ENCODE results near the gene MYBBP1A. TPM values are rescaled to one million over a fixed set of nuclear protein-coding genes. Genes with fewer than 3 reads are reported as not detected.
"Not testable (repeated sequence)": the region's sequence is repeated elsewhere in the genome, so short reads cannot be mapped to it uniquely, and the experiment has no call there.

MYBBP1A gene, protein sequence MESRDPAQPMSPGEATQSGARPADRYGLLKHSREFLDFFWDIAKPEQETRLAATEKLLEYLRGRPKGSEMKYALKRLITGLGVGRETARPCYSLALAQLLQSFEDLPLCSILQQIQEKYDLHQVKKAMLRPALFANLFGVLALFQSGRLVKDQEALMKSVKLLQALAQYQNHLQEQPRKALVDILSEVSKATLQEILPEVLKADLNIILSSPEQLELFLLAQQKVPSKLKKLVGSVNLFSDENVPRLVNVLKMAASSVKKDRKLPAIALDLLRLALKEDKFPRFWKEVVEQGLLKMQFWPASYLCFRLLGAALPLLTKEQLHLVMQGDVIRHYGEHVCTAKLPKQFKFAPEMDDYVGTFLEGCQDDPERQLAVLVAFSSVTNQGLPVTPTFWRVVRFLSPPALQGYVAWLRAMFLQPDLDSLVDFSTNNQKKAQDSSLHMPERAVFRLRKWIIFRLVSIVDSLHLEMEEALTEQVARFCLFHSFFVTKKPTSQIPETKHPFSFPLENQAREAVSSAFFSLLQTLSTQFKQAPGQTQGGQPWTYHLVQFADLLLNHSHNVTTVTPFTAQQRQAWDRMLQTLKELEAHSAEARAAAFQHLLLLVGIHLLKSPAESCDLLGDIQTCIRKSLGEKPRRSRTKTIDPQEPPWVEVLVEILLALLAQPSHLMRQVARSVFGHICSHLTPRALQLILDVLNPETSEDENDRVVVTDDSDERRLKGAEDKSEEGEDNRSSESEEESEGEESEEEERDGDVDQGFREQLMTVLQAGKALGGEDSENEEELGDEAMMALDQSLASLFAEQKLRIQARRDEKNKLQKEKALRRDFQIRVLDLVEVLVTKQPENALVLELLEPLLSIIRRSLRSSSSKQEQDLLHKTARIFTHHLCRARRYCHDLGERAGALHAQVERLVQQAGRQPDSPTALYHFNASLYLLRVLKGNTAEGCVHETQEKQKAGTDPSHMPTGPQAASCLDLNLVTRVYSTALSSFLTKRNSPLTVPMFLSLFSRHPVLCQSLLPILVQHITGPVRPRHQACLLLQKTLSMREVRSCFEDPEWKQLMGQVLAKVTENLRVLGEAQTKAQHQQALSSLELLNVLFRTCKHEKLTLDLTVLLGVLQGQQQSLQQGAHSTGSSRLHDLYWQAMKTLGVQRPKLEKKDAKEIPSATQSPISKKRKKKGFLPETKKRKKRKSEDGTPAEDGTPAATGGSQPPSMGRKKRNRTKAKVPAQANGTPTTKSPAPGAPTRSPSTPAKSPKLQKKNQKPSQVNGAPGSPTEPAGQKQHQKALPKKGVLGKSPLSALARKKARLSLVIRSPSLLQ (N-terminal part only)
- 100 to 1,000 TPM in 1 of 2 experiments, 10 to 100 TPM in 1; 97.7 to 144 TPM for total RNA-seq

DNA sequence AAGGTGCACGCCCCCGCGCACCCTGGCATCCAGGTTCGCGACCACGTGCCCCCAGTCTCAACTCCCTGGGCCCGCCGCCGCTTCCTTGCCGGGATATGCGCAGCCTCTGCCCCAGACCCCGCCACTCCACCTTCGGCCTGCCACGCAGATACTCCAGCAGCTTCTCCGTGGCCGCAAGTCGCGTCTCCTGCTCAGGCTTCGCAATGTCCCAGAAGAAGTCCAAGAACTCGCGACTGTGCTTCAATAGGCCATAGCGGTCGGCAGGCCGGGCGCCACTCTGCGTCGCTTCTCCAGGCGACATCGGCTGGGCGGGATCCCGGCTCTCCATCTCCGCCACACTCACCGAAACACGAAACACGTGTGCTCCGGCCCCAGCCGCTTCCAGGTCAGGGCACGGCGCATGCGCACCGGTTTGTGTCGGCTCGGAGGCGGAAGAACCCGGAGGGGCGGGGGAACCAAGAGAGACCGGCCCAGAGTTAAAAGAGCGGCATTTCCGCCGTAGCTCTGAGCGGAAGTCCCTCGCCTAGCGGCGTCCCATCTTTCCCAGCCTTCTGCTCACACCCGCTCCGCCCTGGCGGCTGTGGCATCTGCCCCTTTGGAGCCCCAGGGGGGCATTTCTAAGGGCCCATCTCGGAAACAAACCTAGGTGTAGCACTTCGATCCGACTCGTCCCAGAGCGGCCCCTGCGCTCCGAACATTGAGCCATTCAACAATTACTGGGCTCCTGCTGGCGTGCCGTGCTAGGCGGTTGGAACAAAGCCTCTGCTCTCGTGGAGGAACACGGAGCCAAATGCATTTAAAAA, at the start of gene MYBBP1A:
TSS of gene MYBBP1A (minus strand) at position 388 of the 803 bp plus-strand sequence. CDS start at position 328, 60 bp downstream.
- intact Hi-C loops (cut with DNase I, micrococcal nuclease), result loop anchor here (1.0 to 5.0 kb wide), 5 partner anchors 8 to 412 kb away; partner anchors contain the start of genes ANKFY1 (in 1 of the 2), CYB5D2 (in 1 of the 2), PELP1 (in 1 of the 2) and UBE2G1 (in 1 of the 2)
- POLR2A ChIA-PET, result interaction anchor here (0.6 to 1.0 kb wide), 4 partner anchors 8 to 22 kb away, joined by 3 to 5 read pairs (median 4); no protein-coding TSS in a partner anchor
- peaks cover 21% of the 10 kb centered on the region for H3K4me1 Mint-ChIP-seq
- no peaks in the 10 kb centered on the region for H3K27me3 Mint-ChIP-seq
- H3K36me3 Mint-ChIP-seq (ENCODE audit: low read depth), result peaks cover 33% of the 10 kb centered on the region
- H3K4me3 Mint-ChIP-seq, result peak within 1 kb of the TSS; percentile 93
- no peaks in the 10 kb centered on the region for H3K9me3 Mint-ChIP-seq (ENCODE audit: low read depth)
- H3K27ac Mint-ChIP-seq, result peak within 1 kb of the TSS; percentile 96
- peak; percentile 97 for ATAC-seq
- DNase-seq, result peak; percentile 99
- CTCF ChIA-PET, result interaction anchor here (0.6 to 2.3 kb wide), 6 partner anchors 10 to 242 kb away, joined by 3 to 11 read pairs (median 4); no protein-coding TSS in a partner anchor

DNA sequence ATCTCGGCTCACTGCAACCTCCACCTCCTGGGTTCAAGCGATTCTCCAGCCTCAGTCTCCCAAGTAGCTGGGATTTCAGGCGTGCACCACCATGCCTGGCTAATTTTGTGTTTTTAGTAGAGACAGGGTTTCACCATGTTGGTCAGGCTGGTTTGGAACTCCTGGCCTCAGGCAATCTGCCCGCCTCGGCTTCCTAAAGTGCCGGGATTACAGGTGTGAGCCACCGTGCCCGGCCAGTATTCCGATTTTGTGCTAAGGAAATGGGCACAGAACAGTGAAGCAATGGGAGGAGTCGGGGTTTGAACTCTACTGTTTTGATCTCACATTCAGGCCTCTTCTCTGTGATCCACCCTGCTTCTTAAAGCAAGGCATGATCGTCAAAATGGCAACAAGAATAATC, 49.6 kb upstream of the MYBBP1A start:
- not testable (repeated sequence) for H3K4me3 Mint-ChIP-seq

DNA sequence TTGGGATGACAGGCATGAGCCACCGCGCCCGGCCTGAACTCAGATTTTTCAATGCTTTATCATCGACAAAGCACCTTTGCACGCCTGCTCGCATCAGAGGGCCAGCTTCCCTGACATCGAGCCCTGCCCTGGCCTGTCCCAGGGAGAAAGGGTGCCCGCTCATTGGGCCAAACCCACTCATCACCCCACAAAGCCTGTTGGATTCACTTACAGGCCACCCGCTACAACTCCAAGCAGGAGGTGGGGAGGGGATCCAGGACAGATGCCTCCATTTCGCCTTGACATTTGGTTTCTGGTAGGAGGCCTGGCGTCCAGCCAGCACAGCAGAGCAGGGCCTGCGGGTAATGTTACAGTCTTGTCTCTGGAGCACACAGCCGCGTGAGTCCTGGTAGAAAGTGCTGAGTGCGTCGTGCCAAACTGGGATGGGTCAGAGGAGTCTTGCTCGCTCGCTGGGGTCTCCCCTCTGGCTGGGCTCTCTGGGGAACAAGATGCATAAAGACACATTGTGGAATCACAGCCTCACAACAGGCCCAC, 49.0 kb upstream of the MYBBP1A start:
- POLR2A ChIA-PET, result no interaction called here
- H3K9me3 Mint-ChIP-seq (ENCODE audit: low read depth), result no peaks in the 10 kb centered on the region
- no peak overlapping the region for H3K27ac Mint-ChIP-seq
- CTCF ChIA-PET, result no interaction called here
- DNase-seq (no peak), ATAC-seq (no peak)
- no peaks in the 10 kb centered on the region for H3K36me3 Mint-ChIP-seq (ENCODE audit: low read depth)
- intact Hi-C loops (cut with DNase I, micrococcal nuclease), result no loop called here
- no peaks in the 10 kb centered on the region for H3K4me1 Mint-ChIP-seq
- peaks cover 13% of the 10 kb centered on the region for H3K27me3 Mint-ChIP-seq
- H3K4me3 Mint-ChIP-seq, result no peak overlapping the region

More for the DNA sequence above, 49.6 kb upstream of the MYBBP1A start:
- H3K27ac Mint-ChIP-seq; POLR2A ChIA-PET; intact Hi-C loops (cut with DNase I, micrococcal nuclease); H3K4me1 Mint-ChIP-seq; ATAC-seq; H3K9me3 Mint-ChIP-seq (ENCODE audit: low read depth); H3K36me3 Mint-ChIP-seq (ENCODE audit: low read depth); DNase-seq: not testable (repeated sequence)
- H3K27me3 Mint-ChIP-seq, result peaks cover 14% of the 10 kb centered on the region
- CTCF ChIA-PET, result interaction anchor here (0.7 kb wide), 1 partner anchor 22 kb away, joined by 3 read pairs; no protein-coding TSS in a partner anchor

DNA sequence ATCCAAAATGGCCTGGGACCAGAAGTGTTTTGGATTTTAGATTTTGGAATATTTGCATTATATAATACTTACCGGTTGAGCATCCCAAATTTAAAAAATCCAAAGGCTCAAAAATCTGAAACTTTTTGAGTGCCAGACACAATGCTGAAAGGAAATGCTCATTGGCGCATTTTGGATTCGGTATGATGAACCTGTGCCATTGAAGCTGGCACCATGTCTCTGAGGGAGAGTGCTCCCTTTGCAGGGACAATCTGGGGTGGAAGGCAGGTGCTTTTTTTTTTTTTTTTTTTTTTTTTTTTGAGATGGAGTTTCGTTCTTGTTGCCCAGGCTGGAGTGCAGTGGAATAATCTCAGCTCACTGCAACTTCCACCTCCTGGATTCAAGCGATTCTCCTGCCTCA, 46.9 kb upstream of the MYBBP1A start:
- H3K27me3 Mint-ChIP-seq, result no peaks in the 10 kb centered on the region
- CTCF ChIA-PET, result interaction anchor here (0.9 kb wide), 1 partner anchor 36 kb away, joined by 3 read pairs; no protein-coding TSS in a partner anchor
- intact Hi-C loops (cut with DNase I, micrococcal nuclease), result no loop called here
- H3K36me3 Mint-ChIP-seq (ENCODE audit: low read depth), result no peaks in the 10 kb centered on the region
- no peak overlapping the region for H3K27ac Mint-ChIP-seq
- H3K9me3 Mint-ChIP-seq (ENCODE audit: low read depth), result no peaks in the 10 kb centered on the region
- H3K4me1 Mint-ChIP-seq, result no peaks in the 10 kb centered on the region
- DNase-seq (no peak), ATAC-seq (no peak)
- POLR2A ChIA-PET, result no interaction called here
- no peak overlapping the region for H3K4me3 Mint-ChIP-seq

DNA sequence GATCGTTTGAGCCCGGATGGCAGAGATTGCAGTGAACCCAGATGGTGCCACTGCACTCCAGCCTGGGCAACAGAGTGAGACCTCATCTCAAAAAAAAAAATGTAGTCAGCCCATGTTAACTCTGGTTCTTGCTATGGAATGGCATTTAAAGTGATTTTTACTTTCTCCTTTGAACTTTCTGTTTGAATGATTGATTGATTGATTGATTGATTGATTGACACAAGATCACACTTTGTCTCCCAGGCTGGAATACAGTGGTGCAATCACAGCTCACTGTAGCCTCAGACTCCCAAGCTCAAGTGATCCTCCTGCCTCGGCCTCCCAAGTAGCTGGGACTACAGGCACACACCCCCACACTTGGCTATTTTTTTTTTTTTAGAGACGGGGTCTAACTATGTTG, 46.1 kb upstream of the MYBBP1A start:
- intact Hi-C loops (cut with DNase I, micrococcal nuclease), result no loop called here
- Mint-ChIP-seq H3K9me3 (ENCODE audit: low read depth) (no peaks in the 10 kb centered on the region), H3K36me3 (ENCODE audit: low read depth) (no peaks in the 10 kb centered on the region), H3K4me3 (no peak overlapping the region), H3K27me3 (no peaks in the 10 kb centered on the region), H3K4me1 (no peaks in the 10 kb centered on the region), H3K27ac (no peak overlapping the region)
- no peak for ATAC-seq
- no peak for DNase-seq
- CTCF ChIA-PET, result no interaction called here
- POLR2A ChIA-PET, result no interaction called here

DNA sequence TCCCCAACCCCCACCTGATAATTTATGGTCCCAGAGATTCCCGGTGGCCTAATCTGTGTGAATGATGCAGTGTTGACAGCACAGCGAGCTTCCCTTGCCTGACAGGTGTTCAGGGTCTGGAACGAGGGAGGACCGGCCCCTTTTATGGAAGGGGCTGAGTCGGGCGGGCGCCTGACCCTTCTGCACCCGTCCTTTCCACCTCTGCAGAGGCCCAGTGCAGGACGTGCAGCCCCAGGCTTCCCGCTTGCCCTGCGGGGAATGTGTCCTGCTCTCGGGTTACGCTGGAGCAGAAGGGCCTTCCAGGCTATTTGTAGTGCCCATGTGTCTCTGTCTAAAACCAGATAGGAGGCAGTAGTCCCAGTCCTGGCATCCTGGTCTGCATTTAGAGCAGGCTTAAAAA, 45.4 kb upstream of the MYBBP1A start:
- no peak overlapping the region for H3K27ac Mint-ChIP-seq
- H3K4me1 Mint-ChIP-seq, result no peaks in the 10 kb centered on the region
- ChIA-PET POLR2A (no interaction called here), CTCF (interaction anchor here (0.9 kb wide), 1 partner anchor 15 kb away, joined by 3 read pairs; no protein-coding TSS in a partner anchor)
- H3K27me3 Mint-ChIP-seq, result no peaks in the 10 kb centered on the region
- intact Hi-C loops (cut with DNase I, micrococcal nuclease), result no loop called here
- no peaks in the 10 kb centered on the region for H3K36me3 Mint-ChIP-seq (ENCODE audit: low read depth)
- no peaks in the 10 kb centered on the region for H3K9me3 Mint-ChIP-seq (ENCODE audit: low read depth)
- ATAC-seq (no peak), DNase-seq (no peak)
- H3K4me3 Mint-ChIP-seq, result no peak overlapping the region

DNA sequence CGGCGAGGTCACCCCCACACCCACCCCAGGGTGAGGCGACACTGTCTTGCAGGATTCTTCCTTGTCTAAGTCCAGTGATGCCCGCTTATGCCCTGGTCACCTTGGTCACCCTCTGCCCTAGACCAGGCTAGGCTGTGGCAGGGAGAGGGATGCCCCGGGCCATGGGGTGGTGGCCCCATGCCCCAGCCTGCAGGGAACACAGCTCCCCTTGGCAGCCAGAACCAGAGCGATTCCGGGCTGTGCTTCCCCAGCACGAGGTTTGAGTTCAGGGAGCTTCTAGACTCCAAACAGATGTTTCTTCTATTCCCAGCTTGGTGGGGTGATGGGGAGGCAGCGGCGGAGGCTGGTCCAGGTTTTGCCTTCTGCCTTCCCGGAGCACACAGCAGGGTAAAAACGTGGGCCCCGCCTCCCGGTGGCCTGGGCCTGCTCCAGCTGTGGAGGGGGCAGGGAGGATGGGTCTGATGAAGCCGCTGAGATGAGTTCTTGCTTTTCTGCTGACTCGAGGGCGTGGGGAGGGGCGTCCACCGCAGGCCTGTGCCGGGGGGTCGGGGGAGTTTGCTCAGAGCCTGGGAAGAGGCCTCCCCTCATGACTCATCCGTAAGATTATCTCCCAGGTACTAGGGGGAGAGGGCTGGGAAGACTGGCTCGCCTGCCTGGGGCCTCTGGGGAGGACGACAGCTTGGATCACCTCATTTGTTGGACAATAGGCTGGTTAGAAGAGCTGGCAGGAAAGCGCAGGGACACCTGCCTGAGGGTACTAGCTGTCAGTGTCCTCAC, 44.5 kb upstream of the MYBBP1A start:
- Mint-ChIP-seq H3K9me3 (ENCODE audit: low read depth) (no peaks in the 10 kb centered on the region), H3K36me3 (ENCODE audit: low read depth) (no peaks in the 10 kb centered on the region), H3K27ac (no peak overlapping the region), H3K27me3 (no peaks in the 10 kb centered on the region), H3K4me3 (no peak overlapping the region), H3K4me1 (peaks cover 4% of the 10 kb centered on the region)
- intact Hi-C loops (cut with DNase I, micrococcal nuclease), result no loop called here
- no peak for ATAC-seq
- ChIA-PET POLR2A (no interaction called here), CTCF (interaction anchor here (0.7 to 1.1 kb wide), 3 partner anchors 16 to 179 kb away, joined by 3 read pairs; no protein-coding TSS in a partner anchor)
- DNase-seq, result no peak

DNA sequence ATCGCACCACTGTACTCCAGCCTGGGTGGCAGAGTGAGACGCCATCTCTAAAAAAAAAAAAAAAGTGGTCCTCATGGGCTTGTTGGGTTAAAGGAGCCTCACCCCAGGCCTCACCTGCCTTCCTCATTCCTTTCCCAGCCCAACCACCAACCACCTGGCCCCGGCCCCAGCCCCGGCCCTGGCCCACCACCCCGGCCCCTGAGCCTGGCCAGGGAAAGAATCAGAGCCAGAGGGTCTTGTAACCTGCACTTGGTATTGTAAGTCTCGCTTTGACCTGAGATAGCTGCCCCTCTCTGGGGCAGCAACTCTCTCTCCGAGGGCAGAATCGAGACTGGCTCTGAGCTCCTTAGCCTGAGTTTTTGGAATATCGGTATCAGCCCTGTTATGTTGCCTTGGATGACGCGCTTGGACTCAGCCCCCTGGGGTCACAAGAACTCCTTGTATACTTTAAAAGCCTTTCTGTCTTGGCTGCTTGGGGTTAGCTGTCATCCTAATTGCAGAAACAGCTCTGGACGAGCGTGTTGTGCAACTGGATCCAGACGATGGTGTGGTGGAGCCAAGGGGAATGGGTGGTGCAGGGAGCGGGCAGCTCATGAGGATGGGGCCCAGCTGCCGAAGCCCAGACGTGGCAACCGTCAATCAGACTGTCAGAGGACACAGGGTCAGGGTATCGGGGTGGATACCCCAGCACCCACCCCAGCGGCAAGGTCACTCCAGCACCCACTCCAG, 43.8 kb upstream of the MYBBP1A start:
- ChIA-PET CTCF (interaction anchor here (0.7 to 1.1 kb wide), 2 partner anchors 32 to 179 kb away, joined by 3 read pairs; no protein-coding TSS in a partner anchor), POLR2A (no interaction called here)
- Mint-ChIP-seq H3K9me3 (ENCODE audit: low read depth) (no peaks in the 10 kb centered on the region), H3K36me3 (ENCODE audit: low read depth) (no peaks in the 10 kb centered on the region), H3K27ac (no peak overlapping the region), H3K4me1 (peaks cover 4% of the 10 kb centered on the region), H3K27me3 (no peaks in the 10 kb centered on the region), H3K4me3 (no peak overlapping the region)
- intact Hi-C loops (cut with DNase I, micrococcal nuclease), result no loop called here
- DNase-seq, result no peak
- ATAC-seq, result no peak

DNA sequence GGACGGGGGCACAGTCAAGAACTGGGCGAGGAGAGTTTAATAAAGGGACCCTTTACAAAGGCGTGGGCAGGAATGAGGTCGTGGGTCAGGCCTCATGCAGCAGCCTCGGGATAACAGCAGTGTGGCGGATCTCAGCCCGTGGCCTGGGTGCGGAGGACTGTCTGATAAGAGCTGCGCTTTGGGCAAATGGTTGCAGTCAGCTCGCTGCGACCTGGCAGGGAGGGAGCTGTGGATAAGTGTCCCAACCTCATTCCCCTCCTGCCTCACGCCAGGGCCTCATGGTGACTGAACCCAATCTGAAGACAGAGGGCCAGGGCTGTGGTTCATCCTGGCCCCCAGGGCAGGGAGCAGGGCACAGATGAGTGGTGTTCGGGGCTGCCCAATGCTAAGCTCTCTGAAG, 42.8 kb upstream of the MYBBP1A start:
- Mint-ChIP-seq H3K27ac (no peak overlapping the region), H3K36me3 (ENCODE audit: low read depth) (no peaks in the 10 kb centered on the region), H3K4me1 (peaks cover 4% of the 10 kb centered on the region), H3K4me3 (no peak overlapping the region), H3K9me3 (ENCODE audit: low read depth) (no peaks in the 10 kb centered on the region), H3K27me3 (no peaks in the 10 kb centered on the region)
- intact Hi-C loops (cut with DNase I, micrococcal nuclease), result no loop called here
- DNase-seq (no peak), ATAC-seq (no peak)
- POLR2A ChIA-PET, result interaction anchor here (0.5 kb wide), 1 partner anchor 11 kb away, joined by 3 read pairs; no protein-coding TSS in a partner anchor
- CTCF ChIA-PET, result interaction anchor here (0.5 to 1.1 kb wide), 2 partner anchors 10 to 71 kb away, joined by 3 read pairs; no protein-coding TSS in a partner anchor

All from activated CD4-positive, alpha-beta T cell treated with anti-CD3 and anti-CD28 coated beads for 36 hours (primary cell).